D721Med (cell line): ENCODE results near the gene LRP8.

ENCODE experiments used
- DNase-seq: peaks from one replicate; pipeline ENCODE4 v3.0.0; 2011; ENCODE audit warnings: low spot score; ENCODE audit not compliant: insufficient read length
- FAIRE-seq: peaks from 2 replicates; lab custom pipeline; 2011; peaks lifted over from hg19 to GRCh38; lab: Jason Lieb, UNC
- TF ChIP-seq, protein P1 (sequence below): IDR thresholded peaks from 2 replicates; pipeline ENCODE4 v1.5.1; 2012; ENCODE audit warnings: mild to moderate bottlenecking, control low read depth; ENCODE audit not compliant: insufficient read depth; ENCODE audit errors: missing control alignments

Gene LRP8

DNA sequence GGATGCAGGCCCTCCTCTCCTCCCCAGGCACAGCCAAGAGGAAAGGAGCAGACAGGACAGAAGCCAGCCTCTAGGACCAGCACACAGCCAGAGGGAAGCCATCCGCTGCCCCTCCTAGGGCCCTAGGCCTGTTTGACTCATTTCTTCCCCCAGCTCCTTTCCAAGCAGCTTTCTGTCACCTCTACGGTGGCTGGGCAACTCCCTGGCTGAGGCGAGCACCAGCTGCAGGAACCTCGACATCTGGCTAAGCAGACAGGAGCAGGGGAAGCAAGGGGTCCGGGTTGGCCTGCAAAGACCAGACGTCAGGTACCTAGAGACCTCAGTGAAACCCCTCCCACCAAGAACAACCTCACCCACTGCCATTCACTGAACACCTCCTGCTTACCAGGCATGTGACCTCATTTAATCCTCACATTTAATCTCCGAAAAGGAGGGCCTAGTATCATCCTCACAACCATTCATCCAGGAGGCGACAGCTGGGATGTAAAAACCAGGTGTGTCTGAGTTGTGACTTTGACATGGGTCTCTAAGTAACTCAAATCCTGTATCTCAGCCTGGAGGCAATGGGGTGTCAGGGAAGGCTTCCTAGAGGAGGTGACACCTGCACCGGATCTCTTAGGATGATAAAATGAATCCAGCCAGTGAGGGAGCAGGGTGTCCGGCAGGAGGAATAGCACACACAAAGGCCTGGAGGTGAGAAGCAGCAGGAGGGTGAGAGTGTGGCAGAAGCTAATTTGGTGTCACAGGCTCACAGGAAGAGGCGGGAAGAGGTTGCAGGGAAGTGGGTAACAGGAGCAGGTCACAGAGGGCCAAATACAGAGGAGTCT is 5.9 kb downstream of the LRP8 start:
- peak; percentile 80 for DNase-seq
- TF ChIP-seq, protein P1, sequence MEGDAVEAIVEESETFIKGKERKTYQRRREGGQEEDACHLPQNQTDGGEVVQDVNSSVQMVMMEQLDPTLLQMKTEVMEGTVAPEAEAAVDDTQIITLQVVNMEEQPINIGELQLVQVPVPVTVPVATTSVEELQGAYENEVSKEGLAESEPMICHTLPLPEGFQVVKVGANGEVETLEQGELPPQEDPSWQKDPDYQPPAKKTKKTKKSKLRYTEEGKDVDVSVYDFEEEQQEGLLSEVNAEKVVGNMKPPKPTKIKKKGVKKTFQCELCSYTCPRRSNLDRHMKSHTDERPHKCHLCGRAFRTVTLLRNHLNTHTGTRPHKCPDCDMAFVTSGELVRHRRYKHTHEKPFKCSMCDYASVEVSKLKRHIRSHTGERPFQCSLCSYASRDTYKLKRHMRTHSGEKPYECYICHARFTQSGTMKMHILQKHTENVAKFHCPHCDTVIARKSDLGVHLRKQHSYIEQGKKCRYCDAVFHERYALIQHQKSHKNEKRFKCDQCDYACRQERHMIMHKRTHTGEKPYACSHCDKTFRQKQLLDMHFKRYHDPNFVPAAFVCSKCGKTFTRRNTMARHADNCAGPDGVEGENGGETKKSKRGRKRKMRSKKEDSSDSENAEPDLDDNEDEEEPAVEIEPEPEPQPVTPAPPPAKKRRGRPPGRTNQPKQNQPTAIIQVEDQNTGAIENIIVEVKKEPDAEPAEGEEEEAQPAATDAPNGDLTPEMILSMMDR, result no peak
- peak; percentile 16 for FAIRE-seq

DNA sequence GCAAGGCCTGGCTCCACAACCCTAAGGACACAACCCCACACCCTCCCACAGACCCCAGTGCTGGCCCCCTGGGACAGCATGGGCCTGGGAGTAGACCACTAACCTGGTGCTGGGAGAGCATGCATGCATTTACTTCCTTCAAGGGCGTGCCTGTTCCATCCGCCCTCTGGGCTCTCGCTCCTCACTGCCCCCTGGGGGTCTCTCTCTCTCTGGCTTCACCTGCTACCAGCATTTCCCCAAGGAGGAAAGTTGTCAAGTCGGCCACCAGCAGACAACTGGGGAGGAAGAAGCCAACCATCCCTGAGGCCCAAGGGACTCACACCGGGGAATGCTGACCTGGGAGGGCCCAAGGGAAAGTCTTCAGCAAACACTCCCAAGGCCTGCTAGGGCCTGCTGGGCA is 6.5 kb downstream of the LRP8 start:
- TF ChIP-seq, protein P1, result peak; percentile 36
- DNase-seq (peak; percentile 22), FAIRE-seq (no peak)

DNA sequence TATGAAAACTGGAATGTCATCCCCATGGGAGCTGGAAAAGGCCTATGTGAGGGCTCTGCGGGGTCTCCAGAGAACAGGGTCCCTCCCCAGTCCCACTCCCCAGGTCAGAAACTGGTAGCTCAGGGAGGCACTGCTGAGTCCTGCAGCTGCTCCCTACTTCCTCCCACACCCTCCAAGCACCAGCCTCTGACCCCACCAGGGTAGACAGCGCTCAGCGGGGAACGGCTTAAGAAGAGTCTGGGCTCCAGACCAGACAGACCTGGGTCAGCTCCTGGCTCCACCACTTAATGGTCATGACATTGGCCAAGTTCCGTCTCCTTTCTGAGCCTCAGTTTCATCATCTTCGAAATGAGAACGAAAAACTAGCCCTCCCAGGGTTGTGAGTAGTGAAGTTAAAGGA is 7.2 kb downstream of the LRP8 start:
- DNase-seq (no peak), FAIRE-seq (no peak)
- TF ChIP-seq, protein P1, result no peak

DNA sequence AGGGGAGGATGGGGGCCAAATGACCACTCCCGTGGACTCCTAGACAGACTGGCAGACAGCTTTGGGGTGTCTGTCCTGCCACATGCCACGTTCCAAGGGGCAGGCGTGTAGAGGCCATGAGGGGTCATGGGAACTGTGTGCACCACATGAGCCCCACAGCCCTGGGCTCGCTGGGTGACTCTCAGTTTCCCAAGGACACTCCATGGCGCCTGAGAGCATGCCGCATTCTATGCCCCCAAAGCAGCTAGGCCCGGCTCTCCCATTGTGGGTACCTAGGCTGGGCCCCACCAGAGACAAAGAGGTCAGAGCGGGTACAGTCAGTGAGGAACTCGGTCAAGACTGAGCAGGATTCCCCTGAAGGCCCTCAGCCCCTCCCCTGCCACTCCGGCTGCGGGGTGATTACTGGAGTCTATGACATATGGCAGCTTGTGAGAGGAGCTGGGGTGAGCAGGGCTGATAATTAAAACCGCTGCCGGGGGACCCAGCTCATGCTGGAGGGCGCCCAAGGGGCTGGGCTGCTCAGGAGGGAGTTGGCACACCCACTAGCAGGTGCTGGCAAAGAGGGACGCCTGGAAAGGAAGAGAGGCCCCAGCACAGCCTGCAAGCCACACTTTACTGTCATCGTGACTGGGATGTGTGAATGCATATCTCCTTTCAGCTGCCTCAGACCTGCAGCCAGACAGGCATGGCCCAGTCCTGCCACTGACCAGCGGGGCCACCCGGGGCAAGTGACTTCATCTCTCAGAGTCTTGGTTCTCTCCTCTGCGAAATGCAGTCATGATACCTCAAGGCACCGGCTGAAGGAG is 8.4 kb downstream of the LRP8 start:
- DNase-seq (peak; percentile 93), FAIRE-seq (no peak)
- TF ChIP-seq, protein P1, result peak; percentile 2

DNA sequence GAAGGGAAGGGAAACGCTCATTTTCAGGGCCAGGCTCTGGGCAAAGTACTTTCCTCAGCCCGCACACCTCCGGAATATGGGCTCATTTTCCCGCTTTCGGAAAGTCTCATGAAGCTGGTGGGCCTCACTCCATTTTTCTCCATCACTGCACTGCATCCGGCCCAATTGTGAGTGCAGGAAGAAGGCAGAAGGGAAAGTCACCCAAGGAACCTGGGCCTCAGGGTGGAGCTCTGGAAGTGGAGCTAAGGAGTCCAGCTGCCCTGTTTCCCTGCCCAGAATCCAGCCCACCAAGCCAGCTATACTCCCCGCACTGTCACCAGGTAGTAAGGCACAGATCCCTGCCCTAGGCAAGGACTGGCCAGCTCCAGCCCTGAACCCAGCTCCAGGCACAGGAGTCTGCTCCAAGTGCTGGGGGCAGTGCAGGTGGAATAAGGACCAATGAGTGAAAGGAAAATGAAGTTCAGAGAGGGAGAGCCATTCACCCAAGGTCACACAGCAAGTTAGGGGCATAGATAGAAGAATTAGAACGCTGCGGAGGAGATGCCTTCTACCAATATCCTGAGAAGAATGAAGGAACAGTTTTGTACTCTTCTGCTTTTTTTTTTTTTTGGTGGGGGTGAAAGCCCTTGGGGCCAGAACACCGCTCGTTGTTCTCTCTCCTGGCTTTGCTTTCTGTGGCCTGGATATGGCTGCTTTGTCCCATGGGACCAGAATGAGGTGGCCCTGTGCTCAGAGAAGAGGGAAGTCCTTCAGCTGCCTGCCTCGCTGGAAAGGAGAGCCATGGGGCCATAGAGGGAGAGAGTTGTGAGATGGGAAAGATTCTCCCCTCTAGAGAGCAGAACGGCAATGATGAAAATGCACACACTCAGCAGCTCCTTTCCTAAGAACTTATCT is 10.0 kb downstream of the LRP8 start:
- TF ChIP-seq, protein P1, result no peak
- no peak for FAIRE-seq
- DNase-seq, result no peak

DNA sequence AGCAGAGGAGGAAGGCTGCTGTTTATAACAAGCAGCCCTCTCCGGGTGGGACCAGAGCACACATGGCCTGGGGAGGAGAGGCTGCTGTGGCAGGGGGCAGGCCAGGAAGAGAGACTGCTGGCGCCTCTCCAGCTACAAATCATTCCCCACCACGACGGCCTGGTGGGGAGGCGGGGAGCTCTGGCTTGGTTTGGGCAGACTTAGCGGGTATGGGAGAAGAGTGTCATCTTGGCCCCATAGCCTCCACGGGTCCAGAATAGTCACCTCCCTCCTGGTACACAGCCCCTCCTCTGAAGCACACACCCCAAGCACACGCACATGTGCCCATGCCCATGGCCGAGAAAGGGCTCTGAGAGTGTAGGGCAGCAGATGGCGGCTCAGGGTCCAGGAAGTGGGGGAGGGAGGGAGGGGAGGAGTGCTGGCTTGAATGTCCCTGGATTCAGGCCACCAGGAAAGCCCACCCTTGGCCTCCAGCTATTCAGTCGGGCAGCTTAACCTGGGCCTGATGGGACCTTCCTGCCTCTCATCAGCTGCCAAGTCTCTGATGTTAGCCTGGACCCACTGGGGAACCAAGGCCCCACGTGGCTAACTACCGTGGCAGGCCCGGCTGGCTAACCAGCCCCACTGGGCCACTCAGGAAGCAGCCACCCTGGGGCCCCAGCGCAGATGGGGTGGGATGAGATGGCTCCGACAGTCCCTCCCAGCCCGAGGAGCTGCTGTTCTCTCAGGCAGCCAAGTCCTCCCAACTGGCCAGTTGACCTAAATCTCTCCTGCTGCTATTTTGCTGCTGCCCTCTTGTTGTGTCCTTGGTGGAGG is 10.9 kb downstream of the LRP8 start:
- DNase-seq (no peak), FAIRE-seq (no peak)
- TF ChIP-seq, protein P1, result no peak
